GM19328 (cell line): ENCODE data around the gene HSPG2.
"Not testable (repeated sequence)": the region's sequence is repeated elsewhere in the genome, so short reads cannot be mapped to it uniquely, and the experiment has no call there.

Experiments
- ATAC-seq: cut with Tn5 transposase; IDR thresholded peaks from one replicate; pipeline ENCODE4 v1.9.1; 2021; ENCODE audit warnings: mild to moderate bottlenecking, moderate library complexity; ENCODE audit not compliant: unreplicated experiment

Gene HSPG2

DNA sequence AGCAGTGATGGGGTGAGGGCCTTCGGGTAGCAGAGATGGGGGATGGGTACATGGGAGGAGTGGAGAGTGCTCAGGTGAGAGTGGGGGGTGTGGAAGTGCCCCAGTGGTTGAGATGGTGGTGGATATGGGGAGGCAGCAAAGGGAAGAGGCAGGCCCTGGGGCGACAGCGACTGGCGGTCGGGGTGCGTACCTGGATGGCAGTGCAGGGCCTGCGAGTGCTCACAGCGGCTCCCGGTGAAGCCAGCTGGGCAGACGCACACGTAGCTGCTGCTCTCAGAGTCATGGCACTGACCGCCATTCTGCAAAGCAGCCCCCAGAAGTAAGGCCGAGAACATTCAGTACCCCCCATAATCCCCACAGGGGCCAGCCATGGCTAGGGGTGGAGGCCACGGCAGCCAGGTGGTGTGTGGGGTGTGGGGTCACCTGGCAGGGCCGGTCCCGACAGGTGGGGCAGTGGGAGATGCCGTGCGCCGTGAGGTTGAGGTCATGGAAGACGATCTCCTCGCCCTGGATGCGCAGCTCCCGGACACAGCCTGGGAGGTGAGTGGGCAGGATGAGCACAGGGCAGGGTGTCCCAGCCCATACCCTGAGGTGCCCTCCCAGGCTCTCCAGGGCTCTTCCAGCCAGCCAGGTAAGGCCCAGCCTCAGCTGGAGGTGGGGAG, 106.2 kb downstream of the HSPG2 start:
- ATAC-seq, result no peak

DNA sequence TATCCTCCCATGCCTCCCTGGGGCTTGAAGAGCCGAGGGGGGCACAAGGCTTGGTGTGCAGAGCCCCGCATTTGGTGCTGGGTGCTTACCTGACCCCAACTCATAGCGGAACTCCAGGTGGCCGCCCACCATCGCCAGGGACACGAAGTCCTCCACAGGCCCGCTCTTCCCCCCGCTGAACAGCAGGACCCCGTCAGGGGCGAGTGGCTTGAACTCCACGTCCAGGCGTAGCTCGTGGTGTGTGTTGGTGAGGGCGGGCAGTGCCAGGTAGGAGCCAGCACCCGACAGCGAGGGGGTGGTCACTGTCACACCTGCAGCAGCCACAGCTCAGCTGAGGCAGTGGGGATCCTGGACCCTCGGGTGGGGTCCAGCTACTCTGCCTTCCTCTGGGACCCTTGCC, 107.8 kb downstream of the HSPG2 start:
- ATAC-seq, result no peak

DNA sequence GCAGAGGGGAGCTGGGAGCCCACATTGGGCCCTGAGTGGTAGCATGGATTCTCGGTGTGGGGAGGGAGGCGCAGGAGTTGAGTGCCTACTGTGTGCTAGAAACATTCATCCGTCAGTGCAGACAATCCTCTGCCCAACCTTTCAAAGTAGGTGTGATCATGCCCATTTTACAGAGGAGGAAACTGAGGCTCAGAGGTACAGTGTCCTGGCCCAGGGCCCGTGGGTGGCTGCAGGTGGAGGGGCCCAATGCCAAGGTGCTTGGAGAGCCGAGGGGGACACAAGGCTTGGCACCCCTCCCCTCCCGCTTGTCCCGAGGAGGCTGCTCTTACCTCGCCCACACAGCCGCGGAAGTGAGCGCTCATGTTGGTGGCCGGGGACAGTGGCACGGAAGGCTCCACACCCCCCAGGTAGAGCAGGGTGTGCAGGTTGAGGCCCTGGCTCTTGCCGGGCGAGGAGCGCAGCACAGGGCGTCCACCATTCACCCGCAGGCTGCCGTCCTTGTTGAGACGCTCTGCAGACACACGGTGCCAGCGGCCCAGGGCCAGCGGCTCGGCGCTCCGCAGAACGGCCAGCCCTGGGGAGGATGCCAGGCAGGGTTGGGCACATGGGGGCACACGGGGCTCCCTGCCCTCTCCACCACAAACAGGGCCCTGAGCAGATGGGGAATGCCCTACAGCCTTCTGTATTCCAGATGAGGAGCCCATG, 108.5 kb downstream of the HSPG2 start:
- no peak for ATAC-seq

DNA sequence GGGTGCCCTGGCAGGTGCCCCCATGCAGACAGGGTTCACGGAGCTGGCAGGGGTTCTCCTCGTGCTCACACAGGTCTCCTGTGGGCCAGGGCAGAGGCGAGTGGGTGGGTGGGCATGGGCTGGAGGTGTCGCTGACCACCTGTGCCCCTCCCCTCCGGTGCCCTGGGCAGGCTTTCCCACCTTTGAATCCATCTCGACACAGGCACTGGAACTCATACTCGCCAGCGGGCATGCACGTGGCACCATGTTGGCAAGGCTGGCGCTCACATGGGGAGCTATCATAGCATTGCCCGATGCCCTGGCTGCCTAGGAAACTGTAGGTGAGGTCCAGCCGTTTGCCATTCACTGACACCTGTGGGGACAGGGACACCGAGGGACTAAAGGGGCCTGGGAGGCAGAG, 109.0 kb downstream of the HSPG2 start:
- ATAC-seq, result no peak

DNA sequence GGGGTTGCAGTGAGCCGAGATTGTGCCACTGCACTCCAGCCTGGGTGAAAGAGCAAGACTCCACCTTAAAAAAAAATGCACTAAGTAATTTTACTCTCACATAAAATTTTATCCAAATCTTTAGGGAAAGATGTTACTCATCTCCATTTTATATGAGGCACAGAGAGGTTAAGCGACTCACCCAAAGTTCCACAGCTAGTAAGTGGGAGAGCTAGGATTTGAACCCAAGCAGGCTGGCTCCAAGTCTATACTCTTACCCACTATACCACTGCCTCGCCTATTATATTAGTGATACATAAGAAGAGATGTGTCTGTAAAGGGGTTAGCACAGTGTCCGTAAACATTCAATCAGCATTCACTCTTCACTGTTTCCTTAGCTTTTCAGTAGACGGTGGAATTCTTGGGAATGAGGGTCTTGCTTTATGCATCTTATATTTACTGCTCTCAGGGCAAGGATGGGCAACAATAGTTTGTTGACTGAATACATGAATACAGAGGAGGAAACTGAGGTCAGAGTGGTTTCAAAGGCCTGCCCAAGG, 109.9 kb downstream of the HSPG2 start:
- ATAC-seq, result no peak

DNA sequence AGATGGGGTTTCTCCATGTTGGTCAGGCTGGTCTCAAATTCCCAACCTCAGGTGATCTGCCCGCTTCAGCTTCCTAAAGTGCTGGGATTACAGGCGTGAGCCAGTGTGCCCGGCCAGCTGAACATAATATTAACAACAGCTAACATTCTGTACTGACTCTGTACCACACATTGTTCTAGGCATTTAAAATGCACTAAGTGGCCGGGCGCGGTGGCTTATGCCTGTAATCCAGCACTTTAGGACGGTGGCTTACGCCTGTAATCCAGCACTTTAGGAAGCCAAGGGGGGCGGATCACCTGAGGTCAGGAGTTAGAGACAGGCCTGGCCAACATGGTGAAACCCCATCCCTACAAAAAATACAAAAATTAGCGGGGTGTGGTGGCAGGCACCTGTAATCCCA, 110.4 kb downstream of the HSPG2 start:
- not testable (repeated sequence) for ATAC-seq

DNA sequence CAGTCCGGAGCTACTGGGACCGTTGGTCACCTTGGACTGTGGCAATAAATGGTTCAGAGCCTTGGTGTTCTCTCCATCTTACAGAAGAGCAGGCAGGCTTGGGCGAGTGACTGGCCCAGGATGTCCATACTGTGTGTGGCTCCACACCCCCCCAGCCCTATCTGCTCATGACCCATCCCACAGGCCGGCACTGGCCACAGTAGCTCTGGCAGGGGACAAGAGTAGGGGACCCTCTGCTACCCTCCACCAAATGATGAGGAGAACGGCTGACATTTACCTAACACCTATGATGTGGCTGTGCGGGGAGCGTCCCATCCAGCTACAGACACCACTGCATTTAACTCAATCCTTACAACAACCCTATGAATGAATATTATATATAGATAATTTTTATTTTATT, 111.7 kb downstream of the HSPG2 start:
- no peak for ATAC-seq

DNA sequence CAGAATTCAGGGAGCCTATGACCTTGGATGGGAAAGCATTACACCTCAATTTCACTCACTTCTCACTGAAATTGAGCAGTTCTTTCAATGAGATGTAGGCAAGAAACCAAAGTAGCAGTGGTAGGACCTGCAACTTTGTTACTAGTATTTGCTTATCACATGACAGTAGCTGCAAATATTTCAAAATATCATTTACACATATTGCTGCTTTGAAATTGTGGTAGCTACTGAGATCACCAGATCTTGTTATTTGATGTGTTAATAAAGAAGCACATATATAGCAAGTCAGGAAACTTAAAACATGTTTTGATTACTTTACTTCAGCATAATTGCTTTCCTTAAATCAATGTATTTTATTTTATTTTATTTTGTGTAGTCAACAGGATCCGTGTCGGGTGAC, 112.2 kb downstream of the HSPG2 start:
- no peak for ATAC-seq

DNA sequence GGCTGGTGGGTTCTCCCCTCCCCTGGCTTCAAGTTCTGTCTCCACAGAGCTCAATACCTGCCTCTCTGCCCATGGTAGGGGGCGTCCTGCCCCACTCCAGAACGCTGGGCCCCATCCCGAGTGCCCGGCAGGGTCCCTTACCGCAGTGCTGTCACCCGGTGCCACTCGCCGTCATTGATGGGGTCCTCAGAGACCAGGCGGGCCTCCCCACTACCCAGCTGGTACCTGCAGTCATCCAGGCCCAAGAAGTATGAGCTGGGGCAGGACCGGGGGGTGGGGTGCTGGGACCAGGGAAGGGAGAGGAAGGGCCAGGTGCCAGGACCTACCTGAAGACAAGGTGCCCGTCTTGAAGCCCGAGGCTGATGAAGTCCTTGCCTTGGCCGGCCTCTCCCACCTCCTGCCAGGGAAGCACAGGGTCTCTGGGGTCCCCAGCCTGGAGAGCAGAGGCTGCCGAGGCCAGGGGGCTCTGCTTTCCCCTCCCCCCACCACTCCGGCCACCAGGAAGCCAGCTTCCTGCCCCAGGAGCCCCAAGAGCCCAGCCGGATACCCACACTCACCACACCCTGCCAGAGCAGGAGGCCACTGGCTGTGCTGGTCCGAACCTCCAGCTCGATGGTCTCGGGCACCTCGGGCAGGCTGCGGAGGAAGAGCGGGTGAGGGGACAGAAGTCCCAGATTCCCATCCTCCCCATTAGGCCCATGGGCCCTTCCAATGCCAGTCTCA, 113.0 kb downstream of the HSPG2 start:
- no peak for ATAC-seq

DNA sequence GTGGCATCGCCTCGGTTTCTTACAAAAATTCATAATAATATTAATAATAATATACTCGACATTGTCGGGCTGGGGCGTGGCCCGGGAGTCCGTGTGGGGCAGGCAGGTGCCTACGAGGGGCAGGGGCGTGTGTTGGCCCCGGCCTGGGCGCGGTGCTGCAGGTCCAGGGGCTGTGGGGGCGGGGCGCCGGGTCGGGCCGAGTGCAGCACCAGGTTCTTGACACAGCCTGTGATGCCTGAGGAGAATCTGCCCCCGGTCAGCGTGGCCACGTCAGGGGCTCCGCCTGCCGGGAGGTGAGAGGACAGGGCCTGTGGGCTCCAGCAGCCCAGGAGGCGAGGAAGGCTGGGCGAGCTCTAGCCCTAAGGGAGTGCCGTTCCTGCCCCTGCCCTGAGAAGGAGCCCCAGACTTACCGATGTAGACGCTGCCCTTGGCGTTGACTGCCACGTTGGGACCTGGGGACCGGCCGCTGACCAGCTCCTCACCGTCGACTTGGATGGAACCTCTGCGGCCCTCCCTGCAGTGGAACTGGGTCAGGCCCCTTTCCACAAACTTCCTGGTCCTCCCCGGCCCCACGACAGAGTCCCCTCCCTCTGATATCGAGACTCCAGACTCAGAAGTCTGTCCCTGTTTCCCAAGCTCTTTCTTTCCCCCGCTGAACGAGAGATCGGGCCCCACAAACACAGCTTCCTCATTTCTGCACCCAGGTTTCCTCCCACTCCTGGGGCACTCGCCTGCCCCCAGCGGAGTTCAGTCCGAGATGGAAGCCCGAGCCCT, 113.7 kb downstream of the HSPG2 start:
- no peak for ATAC-seq

DNA sequence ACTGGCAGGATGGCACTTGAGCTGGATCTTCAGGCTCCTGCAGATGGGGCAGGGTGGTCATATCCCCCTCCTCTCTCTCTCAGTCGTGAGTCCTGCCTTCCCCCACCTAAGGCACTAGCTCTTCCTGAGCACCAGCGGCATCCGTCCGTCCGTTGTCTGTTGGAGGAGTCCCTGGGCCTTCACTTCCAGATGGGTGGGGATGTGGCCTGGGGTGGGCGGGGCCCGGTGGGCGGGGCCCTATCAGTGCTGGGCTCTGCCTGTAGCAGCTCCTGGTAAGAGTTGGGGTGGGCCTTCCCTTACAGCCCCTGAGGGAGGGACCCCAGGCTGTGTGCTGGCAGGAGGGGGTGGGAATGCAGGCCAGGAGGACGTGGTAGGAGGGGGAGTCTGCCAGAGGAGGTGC, 114.8 kb downstream of the HSPG2 start:
- no peak for ATAC-seq

DNA sequence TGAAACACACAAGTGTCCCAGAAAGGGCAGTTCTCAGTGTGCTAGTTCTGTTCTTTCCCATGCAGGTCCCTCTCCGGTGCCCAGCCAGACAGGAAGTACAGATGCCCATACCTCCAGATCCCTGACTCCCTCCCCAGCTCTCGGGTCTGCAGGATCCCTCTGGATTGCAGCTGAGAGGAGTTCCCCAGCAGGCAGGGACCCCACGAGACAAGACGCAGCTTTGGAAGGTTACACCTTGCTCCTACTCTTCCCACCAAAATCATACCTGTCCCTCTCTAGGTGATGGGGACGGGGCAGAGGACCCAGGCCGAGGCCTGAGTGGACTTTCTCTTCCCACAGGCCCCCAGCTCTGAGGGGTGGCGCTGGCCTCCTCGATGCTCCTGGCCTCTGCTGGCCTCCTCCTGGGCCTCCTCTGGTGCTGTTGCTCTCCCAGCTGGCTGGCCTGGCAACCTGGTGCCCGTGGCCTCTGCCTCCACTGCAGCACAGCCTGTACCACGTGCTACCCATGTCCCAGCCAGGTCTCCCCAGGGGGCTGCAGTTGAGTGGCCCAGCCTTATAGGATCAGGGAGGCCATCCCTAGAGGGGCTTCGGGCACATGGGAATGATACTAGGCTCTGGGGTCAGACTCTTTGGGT, 115.6 kb downstream of the HSPG2 start:
- ATAC-seq, result no peak

DNA sequence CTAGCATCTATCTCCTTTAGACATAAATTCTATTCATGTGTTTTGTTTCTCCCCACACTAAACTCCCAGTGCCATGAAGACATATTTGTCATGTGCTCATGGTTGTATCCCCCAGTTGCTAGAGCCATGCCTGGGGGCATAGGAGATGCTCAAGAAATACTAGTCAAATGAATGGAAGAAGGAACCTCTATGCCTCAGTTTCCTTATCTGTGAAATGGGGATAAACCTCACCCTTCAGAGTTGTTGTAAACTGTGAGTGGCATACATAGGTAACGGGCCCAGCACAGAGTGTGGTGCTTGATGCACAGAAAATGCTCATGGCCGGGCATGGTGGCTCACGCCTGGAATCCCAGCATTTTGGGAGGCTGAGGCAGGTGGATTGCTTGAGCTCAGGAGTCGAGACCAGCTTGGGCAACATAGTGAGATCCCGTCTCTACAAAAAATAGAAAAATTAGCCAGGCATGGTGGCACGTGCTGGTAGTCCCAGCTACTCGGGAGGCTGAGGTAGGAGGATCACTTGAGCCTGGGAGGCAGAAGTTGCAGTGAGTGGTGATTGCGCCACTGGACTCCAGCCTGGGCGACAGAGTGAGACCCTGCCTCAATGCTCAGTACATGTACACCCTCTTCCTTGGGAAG, 116.4 kb downstream of the HSPG2 start:
- no peak for ATAC-seq

DNA sequence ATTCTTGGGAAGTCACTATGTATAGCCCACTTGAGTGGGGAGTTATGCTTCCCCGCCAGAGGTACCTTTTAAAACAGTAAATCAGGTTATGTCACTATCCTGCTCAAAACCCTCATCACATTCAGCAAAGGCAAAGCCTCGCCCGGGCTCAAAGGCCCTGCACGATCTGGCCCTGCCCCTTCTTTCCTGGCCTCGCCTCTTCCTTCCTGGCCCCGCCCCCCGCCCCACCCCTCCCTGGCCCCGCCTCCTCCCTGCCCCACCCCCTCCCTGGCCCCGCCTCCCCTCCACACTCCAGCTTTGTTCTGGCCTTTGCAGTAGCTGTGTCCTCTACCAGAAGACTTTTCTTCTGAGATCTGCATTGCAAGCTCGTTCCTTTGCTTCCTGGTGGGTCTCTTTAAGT, 118.5 kb downstream of the HSPG2 start:
- ATAC-seq, result no peak

DNA sequence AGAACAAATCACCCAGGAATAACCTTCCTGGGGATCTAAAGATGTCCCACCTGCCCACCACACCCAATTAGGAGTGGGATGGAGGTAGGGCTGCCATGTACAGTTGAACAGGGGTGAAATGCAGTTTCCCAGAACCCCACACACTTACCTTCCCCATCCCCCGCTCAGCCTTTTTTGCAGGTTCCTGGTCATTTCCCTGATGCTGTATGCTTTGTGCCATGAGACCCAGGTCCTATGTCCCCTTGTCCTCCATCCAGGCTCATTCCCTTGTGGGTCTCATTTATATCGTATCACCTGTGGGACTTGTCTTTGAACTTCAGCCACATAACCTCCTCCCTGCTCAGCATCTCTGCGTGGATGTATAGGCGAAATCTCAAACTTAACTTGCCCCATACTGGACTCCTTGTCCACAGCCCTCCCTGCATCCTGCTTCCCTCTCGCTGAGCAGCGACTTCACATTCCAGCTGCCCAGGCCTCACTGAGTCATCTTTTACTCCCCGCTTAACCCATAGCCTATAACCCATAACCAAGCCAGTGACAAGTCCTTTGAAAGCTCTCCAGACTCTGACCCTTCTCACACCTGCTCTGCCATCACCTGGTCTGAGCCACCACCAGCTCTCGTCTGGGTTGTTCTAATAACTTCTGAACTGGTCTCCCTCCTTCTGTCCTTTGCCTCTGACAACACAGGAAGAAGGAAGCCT, 120.4 kb downstream of the HSPG2 start:
- no peak for ATAC-seq

DNA sequence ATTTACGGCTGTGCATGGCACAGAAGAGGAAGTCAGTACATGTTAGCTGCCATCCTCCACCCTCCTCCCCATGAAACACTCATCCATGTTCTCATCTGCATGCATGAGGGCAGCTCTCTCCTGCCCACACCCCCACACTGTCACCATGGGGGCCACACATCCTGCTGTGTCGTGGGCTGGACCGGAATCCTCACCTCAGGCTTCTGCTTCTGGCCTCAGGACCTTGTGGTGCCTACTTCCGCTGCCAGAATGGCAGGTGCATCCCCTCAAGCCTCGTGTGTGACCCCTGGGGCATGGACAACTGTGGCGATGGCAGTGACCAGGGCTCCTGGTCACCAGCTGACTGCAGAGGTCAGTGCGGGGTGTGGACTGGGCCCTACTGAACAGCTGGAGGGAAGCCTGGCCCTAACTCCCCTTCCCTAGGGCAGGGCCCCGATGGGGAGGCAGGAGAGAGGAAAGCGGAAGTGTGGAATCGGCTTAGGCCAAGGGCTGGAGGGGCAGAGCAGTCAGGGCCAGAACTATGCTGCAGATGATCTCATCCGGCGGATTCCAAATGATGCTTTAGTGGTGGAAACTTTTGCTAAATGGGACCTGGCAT, 121.3 kb downstream of the HSPG2 start:
- no peak for ATAC-seq

DNA sequence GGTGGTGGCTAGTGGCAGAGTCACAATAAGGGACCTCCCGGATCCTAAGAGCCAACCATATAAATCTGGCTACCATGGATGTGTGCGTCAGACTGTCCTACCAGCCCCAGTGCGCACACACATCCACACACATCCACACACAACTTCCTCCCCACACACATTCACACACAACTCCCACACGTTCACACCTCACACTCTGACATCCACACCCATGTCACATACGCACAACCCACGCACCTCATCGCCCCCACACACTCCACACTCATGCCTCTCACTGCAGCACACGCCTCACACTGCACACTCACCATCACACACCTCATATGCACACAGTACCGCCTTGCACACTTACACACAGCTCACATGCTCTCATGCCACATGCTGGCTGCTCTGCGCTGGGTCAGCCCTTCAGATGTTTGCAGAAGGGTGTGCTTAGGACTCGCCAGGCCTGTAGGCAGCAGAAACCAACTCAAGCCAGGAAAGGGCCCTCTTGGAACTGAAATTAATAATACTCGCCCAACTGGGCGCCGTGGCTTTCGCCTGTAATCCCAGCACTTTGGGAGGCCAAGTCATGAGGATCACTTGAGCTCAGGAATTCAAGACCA, 122.0 kb downstream of the HSPG2 start:
- no peak for ATAC-seq

DNA sequence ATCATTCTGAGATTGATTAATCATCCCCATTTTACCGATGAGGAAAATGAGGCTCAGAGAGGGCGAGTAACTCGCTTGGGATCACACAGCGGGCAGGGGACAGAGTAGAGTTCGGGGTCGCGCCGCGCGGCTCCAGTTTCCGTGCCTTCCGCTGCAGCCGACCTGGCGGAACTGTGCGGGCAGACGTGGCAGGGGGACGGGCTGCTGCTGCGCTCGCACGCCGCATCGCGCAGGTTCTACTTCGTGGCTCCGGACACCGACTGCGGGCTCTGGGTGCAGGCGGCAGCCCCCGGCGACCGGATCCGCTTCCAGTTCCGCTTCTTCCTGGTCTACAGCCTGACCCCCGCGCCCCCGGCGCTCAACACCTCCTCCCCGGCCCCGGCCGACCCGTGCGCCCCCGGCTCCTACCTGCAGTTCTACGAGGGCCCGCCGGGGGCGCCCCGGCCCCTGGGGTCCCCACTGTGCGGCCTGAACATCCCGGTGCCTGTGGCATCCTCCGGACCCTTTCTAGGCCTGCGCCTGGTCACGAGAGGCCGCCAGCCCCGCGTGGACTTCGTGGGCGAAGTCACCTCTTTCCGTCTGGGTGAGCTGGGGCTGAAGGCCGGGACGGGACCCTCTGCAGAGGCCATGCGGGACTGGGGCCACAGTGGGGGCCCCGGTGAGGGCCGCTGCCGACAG, 122.7 kb downstream of the HSPG2 start:
- ATAC-seq, result no peak
